ENCODE data around the gene CD96.
A peak's percentile ranks its signal among the peaks of the same experiment; 100 is the strongest.

Gene CD96

DNA sequence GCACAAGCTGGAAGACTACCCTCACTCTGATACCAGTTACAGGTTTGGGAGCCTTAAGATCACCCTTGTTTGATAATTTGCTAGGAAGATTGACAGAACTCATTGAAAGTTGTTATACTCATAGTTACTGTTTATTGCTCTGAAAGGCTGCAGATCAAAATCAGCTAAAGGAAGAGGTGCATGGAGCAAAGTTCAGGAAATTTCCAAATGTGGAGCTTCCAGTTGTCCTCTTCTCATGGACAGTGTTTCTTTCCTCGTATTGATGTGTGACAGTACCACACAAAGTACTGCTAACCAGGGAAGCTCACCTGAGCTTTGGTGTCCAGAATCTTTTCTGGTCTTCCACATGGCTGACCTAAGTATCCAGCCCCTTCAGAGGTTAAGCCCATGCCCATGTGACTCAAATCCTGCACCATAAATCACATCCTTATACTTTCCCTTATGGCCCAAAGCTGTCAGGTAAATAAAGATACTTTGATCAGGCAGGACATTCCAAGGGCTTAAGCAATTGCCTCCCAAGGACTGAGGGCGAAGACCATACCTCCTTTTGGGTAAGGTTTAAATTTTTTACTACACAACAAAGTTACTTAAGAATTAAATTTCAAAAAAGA, 146.3 kb downstream of the CD96 start:
- no peak for DNase-seq
- no peak overlapping the region for H3K27ac ChIP-seq
- no peak overlapping the region for H3K4me3 ChIP-seq (ENCODE audit: low read depth, low read length)
- no peaks in the 10 kb centered on the region for H3K27me3 ChIP-seq (replicated peaks)
- TF ChIP-seq, protein P1, sequence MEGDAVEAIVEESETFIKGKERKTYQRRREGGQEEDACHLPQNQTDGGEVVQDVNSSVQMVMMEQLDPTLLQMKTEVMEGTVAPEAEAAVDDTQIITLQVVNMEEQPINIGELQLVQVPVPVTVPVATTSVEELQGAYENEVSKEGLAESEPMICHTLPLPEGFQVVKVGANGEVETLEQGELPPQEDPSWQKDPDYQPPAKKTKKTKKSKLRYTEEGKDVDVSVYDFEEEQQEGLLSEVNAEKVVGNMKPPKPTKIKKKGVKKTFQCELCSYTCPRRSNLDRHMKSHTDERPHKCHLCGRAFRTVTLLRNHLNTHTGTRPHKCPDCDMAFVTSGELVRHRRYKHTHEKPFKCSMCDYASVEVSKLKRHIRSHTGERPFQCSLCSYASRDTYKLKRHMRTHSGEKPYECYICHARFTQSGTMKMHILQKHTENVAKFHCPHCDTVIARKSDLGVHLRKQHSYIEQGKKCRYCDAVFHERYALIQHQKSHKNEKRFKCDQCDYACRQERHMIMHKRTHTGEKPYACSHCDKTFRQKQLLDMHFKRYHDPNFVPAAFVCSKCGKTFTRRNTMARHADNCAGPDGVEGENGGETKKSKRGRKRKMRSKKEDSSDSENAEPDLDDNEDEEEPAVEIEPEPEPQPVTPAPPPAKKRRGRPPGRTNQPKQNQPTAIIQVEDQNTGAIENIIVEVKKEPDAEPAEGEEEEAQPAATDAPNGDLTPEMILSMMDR (IDR thresholded peaks at IDR 0.05; ENCODE audit: low read depth, low read length, missing control alignments), result no peak
- in situ Hi-C loops (cut with HindIII; ENCODE audit: low pct_ligation_motif_present, low sequenced_read_pairs), result no loop called here
- H3K36me3 ChIP-seq (replicated peaks), result no peaks in the 10 kb centered on the region

DNA sequence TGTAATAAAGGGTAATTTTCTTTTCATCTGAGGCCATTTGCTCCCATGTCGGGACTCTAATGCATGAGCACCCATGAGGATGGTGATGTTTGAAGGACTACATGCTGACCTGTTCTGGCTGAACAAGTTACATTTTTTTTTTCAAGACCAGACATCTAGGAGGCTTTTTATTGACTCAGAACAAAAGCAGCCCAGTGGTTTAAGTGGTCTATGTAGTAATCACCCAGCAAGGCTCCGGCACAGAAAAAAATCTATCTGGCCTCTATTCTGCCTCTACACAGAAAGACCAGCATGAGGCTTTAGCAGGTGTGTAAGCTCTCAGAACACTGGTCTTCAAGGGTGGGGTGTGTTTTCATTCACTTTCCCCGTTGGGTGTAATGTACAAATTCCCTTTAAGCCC, 148.2 kb downstream of the CD96 start:
- Histone ChIP-seq H3K27ac (no peak overlapping the region), H3K36me3 (replicated peaks) (no peaks in the 10 kb centered on the region), H3K4me3 (ENCODE audit: low read depth, low read length) (no peak overlapping the region), H3K27me3 (replicated peaks) (no peaks in the 10 kb centered on the region)
- in situ Hi-C loops (cut with HindIII; ENCODE audit: low pct_ligation_motif_present, low sequenced_read_pairs), result no loop called here
- TF ChIP-seq, protein P1 (IDR thresholded peaks at IDR 0.05; ENCODE audit: low read depth, low read length, missing control alignments), result no peak
- peak; percentile 78 for DNase-seq

DNA sequence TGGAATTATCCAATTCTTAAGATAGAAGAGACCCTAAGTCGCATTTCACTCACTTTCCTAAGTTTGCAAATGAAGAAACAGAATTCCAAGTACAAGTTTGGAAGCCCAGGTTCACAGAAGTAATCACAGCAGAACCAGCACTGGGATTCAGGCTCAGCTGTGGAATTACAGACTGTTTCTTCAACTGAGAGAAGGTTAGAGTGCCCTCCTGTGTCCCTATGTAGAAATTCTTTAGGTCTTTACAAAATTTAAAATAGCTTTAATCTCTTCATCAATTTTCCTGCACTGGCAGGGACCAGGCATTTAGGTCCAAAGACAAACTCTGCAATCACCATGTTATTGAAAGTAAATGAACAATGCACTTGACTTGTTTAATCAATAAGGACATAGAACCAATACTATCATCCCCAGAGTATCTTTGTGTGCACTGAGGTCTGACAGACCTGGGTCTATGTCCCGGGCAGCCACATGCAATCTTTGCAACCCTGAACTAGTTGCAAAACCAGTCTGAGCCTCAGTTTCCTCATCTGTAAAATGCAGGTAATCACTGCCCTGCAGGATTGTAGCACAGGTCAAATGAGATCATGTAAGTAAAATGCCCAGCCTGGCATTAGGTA, 149.4 kb downstream of the CD96 start:
- Histone ChIP-seq H3K4me3 (ENCODE audit: low read depth, low read length) (no peak overlapping the region), H3K27me3 (replicated peaks) (no peaks in the 10 kb centered on the region), H3K36me3 (replicated peaks) (no peaks in the 10 kb centered on the region), H3K27ac (no peak overlapping the region)
- in situ Hi-C loops (cut with HindIII; ENCODE audit: low pct_ligation_motif_present, low sequenced_read_pairs), result no loop called here
- TF ChIP-seq, protein P1 (IDR thresholded peaks at IDR 0.05; ENCODE audit: low read depth, low read length, missing control alignments), result peak; percentile 66
- DNase-seq, result no peak

DNA sequence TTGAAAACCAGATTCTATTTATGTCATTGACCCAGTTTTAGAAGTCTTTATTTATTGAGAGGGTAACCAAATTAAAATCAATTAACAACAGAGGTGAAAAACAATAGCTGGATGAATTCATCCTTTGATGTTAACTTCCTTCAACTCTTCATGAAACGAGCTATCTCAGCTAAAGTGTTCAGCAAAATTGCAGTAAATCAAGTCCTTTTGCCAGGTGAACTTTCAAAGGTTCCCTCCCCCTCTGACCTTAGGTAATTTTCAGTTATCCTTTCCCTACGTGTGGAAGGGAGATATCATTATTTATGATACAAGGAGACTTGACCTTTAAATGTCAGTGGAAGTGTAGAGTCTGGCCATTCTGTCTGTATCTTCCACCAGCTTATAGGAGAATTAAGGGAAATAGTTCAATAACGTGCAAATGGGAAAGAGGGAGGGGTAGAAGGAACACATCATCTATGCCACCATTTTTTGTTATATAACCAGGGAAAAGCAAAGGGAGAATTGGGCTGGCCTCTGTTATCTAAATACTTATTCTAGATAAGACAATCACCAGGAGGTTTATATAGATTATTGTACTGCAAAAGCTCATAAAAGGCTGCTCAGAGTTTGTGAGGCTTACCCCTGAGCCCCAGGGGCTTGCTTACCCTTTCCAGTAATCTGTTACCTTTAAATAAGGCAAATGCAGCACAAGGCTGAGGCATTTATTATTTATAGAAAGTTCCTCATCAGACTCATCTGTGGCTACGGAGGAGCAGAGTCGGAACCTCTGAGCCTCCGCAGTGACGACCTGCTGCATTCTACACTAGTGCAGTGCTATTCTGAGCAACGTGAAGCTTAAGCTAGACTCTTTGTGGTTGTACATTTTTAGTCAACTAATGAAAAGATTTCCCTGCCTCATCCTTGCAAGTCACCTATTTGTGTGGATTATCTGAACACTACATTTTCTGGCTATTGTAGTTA, 150.9 kb downstream of the CD96 start:
- H3K27me3 ChIP-seq (replicated peaks), result no peaks in the 10 kb centered on the region
- H3K4me3 ChIP-seq (ENCODE audit: low read depth, low read length), result no peak overlapping the region
- TF ChIP-seq, protein P1 (IDR thresholded peaks at IDR 0.05; ENCODE audit: low read depth, low read length, missing control alignments), result no peak
- in situ Hi-C loops (cut with HindIII; ENCODE audit: low pct_ligation_motif_present, low sequenced_read_pairs), result no loop called here
- no peak for DNase-seq
- H3K36me3 ChIP-seq (replicated peaks), result no peaks in the 10 kb centered on the region
- no peak overlapping the region for H3K27ac ChIP-seq

DNA sequence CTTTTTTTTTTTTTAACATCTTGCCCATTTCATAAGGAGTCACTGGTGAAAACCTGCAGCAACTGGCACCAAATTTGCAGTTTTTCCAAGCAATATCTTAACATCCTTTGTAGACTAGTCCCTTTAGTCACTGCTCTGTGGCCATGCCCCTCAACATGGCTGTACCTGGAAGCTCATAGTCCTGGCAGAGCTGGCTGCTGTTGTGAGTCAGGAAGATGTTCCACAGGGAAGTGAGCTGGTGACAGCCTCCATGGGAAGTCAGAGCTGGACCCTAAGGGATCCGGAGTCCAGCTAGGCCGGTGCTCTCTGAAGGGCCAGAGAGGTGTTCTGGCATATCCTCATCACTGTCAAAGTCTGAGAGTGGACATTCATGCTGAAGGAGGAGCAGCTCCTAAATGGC, 152.5 kb downstream of the CD96 start:
- in situ Hi-C loops (cut with HindIII; ENCODE audit: low pct_ligation_motif_present, low sequenced_read_pairs), result no loop called here
- no peak for DNase-seq
- H3K36me3 ChIP-seq (replicated peaks), result no peaks in the 10 kb centered on the region
- no peak overlapping the region for H3K27ac ChIP-seq
- no peak overlapping the region for H3K4me3 ChIP-seq (ENCODE audit: low read depth, low read length)
- no peaks in the 10 kb centered on the region for H3K27me3 ChIP-seq (replicated peaks)
- TF ChIP-seq, protein P1 (IDR thresholded peaks at IDR 0.05; ENCODE audit: low read depth, low read length, missing control alignments), result no peak
